ENCODE data around the gene SLC39A5. TPM values are rescaled to one million over a fixed set of nuclear protein-coding genes. Genes with fewer than 3 reads are reported as not detected.
"Not testable (repeated sequence)": the region's sequence is repeated elsewhere in the genome, so short reads cannot be mapped to it uniquely, and the experiment has no call there.

The SLC39A5 gene
- total RNA-seq, 1 donor from 2014 or later = not detected

DNA sequence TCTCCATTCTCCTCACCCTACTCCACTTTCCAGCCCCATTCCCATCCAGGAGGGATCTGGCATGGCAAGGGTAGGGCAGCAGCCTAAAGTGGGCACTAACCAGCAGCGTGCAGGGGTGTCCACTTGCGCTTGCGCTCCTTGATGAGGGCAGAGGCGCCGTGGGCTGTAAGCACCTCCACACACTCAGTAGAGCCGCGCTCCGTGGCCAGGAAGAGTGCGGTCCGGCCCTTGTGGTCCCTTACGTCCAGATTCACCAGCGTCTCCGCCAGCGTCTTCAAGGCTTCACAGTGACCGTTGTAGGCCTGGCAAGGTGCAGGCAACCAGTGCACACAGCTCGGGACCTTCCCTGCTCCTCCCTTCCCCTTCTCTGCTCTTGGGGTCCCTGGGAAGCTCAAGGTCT is 18.1 kb downstream of the SLC39A5 start:
- no peak for ATAC-seq

DNA sequence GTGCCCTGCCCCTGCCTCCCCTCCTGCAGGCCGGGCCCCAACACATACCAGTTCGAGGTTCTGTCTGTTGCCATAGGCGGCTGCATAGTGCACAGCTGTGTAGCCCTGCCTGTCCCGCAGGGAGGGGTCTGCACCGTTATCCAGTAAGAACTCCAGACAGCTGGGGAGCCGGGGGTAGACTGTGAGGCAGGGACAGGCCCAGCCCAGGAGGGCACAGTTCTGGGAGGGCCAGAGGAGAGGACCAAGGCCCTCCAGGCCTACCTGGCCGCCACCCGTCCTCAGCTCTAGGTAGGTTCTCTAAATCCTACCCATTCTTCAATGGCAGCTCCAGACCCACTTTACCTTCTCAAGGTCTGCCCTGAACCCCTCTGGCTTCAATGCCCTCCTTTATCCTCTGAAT is 18.9 kb downstream of the SLC39A5 start:
- no peak for ATAC-seq

DNA sequence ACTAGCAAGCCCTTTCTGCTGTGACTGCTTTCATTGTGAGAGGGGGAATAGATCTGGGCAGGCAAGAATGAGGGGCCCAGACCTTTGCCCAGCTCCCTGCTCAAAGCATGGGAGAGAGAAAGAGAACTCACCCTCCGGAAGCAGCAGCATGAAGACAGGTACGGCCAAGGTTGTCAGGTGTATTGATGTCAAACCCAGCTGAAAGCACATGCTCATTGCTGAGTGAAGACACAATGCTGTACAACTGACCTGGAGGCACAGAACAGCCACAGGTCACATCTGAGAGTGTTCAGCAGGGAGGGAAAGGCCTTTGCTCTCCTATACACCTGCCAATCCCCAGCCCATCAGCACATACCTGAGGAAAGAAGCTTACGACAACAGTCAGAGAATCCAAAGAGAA is 22.8 kb downstream of the SLC39A5 start:
- no peak for ATAC-seq

DNA sequence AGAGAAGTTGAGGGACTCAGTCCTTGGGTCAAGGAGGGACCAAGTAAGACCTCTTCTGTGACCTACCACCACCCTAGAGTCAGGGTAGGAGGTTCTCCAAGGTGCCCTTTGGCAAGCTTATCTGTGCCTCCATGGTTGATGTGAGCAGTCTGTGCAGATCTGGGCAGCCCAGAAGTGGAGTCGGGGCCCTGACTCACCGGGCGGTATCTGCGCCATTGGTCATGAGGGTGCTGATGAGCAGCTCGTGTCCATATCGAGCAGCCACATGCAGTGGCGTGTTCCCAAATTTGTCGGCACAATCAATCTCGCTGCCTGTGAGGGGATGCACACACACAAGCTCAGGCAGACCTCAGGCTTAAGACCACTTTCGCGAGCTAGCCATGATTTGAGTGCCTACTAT is 23.2 kb downstream of the SLC39A5 start:
- no peak for ATAC-seq

DNA sequence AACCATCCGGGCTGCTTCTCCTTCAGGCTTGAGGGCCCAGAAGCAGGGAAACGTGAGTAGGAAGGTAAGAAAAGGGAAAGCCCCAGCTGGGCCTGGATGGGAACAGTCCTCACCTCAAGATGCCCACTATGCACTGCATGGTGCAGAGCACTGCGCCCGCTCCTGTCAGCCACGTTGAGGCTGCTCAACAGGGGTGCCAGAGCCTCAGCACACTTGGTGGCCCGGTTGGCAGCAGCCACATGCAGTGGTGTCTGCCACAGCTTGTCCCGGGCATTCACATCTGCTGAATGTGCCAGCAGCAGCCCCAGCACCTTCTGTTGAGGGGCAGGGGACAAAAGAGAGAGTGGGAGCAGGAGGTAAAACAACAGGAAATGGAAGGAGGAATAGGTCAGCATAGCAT is 25.8 kb downstream of the SLC39A5 start:
- ATAC-seq = no peak

DNA sequence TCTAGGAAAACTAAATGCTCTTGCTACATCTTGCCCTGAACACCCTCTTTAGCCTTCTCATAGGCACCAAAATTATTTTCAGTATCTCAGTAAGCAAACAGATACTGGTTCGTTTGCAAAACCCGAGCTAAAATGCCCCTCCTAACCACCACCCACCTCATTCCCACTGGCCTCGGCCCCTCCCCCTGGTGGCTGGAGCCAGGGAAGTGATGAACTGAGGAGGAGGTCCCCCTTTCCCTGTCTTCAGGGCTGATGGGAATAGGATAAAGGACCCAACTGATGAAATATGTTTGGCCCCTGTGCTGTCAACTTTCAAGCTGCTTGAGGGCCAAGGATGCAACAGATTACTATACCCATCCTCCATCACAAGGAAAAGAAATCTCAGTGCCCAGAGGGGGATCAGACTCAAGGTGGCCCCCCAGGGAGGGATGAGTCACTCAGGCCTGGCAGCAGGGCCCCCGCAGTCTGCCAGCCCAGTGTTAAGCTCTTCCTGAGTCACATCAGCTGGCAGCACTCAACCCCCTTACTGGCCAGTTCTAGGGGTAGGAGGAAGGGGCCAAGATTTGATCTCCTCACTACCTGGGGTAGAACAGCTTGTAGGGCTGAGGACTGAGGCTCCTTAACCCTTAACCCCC is 26.6 kb downstream of the SLC39A5 start:
- ATAC-seq = no peak

DNA sequence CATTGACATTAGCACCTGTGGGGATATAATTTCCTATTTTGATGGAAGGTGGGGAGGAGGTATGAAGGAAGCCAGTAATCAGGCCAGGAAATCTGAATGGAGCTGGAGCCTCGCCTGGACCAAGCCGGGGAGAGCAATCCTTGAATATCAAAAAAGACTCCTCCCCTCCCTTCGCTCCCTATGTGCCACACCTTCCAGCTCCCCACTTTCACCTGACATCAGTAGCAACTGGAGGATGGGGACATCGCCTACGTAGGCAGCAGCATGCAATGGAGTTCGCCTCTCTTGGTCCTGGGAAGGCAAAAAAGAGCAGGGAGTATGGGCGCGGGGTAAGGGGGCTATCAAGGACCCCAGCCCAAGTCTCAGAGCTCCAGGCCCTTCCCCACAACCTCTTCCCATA is 27.2 kb downstream of the SLC39A5 start:
- no peak for ATAC-seq

DNA sequence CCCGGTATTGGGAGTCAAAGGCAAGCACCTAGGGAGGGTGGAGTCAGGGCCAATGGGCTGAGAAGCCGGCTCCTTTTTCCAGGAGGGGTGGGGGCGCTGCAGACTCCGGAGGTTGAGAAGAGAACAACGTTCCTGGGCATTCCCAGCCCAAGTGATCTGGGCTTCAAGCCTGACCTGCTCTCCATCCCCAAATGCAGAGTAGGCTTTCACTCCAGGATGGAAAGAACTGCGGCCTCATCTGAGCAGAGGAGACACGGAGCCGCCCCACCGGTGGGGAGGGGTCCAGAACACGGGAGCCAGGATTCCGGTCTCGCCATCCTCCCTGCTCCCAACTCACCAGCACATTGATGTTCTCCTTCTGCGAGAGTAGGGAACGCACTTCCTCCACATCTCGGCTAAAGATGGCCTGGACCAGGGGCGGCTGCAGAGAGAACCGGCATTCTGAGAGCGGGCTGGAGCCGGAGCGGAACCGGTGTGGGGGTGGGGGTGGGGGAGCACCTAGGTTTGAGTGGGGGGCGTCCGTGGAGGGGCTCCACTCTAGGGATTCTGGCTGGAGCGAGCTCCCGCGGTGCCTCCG is 27.7 kb downstream of the SLC39A5 start:
- ATAC-seq = peak; percentile 6

DNA sequence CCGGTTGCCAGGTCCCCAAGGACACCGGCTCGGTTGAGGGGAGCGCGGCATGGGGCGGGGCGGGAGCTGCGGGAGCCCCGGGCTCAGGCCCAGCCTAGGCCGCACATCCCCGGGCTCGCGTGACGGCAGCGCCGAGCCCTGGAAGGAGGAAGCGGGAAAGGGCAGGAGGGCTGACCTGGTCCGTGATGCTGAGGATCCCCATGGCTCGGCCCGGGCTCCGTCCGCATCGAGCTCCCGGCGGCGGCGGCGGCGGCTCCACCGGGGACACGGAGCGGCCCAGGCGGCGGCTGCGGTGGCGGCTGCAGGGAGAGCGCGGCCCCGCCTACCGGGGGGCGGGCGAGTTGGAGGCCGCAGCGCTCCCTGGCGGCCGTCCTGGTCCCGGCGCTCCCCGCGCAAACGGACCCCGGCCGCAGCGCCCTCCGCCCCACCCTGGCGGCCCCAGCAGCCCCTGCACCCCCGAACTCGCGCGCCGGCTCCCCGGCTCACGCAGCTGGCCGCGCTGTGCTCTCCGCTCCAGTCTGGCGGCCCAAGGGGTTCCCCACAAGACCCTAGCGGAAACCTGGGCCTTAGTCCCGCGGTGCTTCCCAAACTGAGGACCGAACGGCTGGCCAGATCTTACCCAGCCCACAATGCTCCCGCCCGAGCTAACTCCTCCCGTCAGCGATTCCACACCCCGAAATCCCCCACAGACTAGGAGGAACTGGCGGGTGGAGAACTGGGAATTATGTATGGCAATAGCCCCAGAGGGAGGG is 28.4 kb downstream of the SLC39A5 start, which contains the start of gene ANKRD52:
ANKRD52 (minus strand) TSS at position 317 of the 752 bp plus-strand sequence; CDS start at position 202, 115 bp downstream.
- ATAC-seq = peak; percentile 89

DNA sequence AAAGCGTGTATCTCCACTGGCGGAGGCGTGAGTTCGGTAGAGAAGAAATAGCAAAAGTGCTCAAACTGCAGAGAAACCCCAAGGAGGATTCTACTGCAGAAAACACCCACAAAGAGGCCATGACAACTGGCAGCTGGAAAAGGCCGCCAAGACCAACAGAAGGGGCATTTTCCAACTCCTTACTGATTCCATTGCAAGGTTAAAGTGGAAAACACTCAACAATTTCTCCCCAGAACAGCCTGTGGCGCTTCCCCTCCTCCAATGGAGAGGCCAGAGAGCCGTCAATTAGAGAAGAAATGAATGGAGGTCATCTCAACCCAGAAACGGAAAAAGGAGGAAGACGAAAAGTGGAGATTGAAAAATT is 29.0 kb downstream of the SLC39A5 start:
- no peak for ATAC-seq

DNA sequence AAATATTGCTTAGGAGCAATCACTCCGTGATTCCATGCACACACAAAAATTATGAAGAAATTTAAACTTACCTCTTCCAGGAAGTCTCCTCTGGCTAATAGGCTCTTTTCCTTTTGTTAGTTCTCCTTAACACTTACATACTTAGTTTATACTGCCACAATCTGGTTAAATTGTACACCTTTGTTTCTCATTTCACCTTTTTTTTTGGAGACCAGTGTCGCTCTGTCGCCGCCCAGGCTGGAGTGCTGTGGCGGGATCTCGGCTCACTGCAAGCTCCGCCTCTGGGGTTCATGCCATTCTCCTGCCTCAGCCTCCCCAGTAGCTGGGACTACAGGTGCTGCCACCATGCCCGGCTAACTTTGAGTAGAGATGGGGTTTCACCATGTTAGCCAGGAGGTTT is 30.5 kb downstream of the SLC39A5 start:
- ATAC-seq = no peak

DNA sequence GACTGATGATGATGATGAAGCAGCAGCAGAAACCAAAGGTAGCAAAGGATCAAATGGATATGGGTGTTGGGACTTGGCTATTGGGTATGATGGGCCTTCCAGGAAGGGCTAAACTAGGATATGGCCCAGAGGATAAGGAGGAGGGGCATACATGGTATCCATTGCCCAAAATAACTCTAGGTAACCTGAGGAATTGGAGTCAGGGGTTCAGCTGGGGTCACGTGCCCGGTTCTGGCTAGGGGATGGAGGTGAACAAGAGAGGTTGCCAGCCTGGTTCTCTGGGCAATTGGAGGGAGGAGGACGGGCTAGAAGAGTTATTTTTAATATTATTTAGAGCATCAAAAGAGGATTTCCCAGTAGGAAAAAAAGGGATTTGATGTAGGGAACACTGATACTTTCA is 31.1 kb downstream of the SLC39A5 start:
- no peak for ATAC-seq

DNA sequence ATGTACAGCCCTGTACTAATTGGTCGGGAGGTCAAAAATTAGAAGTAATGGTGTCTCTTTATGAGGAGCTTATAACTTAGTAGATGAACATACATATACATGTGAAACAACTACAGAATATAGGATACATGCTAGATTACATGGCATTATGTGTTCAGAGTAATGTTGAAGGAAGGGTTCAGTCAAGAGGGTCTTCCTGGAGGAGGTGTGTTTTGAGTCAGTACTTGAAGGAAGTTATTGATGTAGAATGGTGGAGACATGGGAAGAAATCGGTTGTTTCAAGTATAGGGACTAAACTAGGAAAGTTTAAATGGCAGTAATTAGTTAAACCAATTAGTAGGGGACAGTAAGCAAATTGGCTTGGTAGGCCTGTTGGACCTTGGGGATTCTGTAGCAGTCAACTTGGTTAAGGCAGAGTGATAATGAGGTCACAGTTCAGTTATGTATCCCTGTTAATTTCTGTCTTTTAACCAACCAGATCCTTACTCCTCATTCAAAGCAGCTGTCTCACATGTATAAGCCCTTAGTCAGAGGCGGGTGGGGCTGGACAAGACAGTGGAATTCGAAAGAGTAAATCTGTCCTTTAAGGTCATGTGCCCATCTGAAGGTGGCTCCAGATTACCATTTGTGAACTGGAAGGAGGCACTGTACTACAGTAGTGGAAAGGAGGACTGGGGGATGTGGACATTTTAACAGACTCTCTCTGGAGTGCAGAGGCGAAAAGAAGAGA is 31.8 kb downstream of the SLC39A5 start:
- peak; percentile 67 for ATAC-seq

DNA sequence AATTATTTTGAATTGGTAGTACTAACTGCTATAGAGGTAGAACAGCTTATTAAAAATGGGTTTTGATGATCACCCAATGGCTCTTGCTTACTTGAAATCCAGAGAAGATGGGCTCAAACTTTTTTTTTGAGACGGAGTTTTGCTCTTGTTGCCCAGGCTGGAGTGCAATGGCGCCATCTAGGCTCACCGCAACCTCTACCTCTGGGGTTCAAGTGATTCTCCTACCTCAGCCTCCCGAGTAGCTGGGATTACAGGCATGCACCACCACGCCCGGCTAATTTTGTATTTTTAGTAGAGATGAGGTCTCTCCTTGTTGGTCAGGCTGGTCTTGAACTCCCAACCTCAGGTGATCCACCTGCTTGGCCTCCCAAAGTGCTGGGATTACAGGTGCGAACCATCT is 33.1 kb downstream of the SLC39A5 start:
- ATAC-seq = not testable (repeated sequence)

DNA sequence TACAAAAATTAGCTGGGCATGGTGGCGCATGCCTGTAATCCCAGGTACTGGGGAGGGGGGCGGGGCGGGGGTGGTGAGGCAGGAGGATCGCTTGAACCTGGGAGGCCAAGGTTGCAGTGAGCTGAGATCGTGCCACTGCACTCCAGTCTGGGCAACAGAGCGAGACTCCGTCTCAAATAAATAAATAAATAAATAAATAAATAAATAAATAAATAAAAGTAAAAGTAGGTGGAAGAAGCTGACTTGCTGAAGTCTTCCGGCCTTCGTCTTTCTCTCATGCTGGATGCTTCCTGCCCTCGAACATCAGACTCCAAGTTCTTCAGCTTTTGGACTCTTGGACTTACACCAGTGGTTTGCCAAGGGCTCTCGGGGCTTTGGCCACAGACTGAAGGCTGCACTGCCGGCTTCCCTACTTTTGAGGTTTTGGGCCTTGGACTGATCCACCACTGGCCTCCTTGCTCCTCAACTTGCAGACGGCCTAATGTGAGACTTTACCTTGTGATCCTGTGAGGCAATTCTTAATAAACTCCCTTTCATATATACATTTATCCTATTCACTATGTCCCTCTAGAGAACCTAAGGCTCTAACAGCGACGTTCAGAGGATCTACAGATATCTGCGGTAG is 36.3 kb downstream of the SLC39A5 start:
- ATAC-seq = not testable (repeated sequence)

DNA sequence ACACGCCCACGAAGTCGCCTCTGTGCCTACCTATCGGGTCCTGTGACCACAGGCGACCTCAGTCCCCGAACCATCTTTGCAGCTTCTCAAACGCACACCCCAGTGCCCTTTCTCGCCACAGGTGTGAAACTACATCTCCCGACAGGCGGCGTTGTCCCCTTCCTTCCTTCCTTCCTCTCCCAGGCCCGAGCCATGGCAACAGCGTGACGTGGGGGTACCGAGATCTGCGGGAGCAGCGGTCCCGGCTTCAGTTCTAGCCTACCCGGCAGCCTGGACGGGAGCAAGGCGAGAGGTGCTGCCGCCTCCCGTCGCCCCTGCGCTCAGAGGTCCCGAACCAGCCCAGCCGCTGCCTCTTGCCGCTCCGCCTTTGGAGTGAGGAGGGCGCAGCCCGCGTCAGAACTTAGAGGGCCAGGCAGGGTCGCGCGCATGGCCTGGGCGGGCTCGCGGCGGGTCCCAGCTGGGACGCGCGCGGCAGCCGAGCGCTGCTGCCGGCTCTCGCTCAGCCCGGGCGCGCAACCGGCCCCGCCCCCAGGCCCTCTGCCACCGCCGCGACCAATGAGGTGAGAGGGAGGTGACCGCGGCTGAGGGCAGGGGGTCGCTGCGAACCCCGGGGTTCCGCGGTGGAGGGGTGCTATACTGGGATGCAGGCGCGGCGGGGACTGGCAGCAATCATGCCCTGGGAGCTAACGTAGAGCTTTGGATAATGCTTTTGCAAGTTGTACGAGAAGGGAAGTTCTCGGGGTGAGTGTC is 37.0 kb downstream of the SLC39A5 start, which contains the start of gene COQ10A:
COQ10A (plus strand) TSS at position 250 of the 750 bp plus-strand sequence; CDS start at position 427, 177 bp downstream.
- peak; percentile 89 for ATAC-seq

DNA sequence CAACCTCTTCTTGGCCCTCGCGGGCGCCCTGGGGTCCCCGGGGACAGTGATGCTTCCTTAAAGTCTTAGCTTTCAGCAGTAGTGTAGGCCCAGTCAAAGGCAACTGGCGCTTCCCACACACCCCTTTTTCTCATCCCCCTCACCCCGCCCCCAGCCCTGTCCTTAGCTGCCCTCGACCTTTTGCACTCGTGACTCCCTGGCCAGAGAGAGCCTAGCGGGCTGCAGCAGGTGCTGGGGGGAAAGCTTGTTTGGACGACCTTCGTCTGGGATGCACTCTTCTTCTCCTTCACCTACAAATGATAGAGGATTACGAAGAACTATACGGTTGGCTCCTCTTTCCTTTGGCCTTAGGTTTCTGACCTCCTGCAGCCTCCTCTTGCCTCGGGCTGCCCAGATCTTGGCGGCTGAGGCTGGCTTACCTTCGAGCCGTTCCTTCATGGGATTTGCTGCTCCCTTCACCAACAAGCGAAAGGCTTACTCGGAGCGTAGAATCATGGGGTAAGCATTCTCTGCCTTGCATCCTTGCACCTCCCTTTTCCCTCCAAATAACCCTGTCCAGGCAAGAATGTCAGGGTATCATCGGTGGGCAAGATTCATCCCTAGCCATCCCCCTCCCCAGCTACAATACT is 37.7 kb downstream of the SLC39A5 start:
- ATAC-seq = peak; percentile 9

DNA sequence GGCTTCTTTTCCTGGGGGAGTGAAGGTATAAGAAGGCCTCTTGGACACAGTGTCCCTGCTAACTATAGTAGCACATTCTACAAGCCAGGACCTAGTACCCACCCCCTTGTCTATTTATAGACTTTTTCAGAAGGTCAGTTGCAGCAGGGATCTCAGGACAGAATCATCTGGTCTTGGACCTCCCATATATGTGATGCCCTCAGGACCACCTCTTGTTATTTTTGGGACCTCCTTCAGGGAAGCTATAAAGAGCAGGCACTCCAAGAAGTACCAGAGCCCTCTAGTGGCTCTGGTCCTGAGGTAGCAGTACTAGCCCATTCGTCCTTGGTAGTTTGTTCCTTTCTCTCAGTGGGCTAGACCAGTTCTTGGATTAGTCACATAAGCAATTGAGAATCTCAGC is 41.2 kb downstream of the SLC39A5 start:
- peak; percentile 17 for ATAC-seq

DNA sequence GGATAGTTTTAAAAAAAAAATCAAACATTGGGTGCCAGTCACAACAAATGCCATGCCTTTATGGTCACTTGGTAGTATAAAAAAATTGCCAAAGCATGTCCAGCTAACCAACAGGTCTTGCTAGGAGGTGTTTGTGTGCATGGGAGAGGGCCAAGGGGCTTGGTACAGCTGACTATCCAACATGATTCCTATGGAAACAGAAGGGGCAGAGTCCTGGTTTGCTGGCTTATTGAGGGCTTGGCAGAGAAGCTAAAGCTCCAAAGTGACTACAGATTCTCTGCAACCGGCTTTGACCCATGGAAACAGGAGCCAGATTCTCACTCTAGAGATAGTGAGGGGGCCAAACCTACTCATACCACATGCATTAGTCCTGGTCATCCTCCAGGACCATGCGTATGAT is 42.6 kb downstream of the SLC39A5 start:
- ATAC-seq = not testable (repeated sequence)

DNA sequence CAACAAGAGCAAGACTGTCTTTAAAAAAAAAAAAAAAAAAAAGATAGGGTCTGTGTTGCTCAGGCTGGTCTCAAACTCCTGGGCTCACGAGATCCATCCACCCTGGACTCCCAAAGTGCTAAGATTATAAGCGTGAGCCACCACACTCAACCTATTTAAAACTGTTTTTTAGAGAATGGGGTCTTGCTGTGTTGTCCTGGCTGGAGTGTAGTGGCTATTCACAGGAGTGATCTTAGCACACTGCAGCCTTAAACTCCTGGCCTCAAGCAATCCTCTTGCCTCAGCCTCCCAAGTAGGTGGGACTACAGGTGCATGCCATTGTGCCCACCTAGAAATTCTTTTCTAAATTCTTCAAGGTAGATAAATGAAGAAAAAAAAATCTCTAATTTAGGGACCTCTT is 44.4 kb downstream of the SLC39A5 start:
- ATAC-seq = no peak

DNA sequence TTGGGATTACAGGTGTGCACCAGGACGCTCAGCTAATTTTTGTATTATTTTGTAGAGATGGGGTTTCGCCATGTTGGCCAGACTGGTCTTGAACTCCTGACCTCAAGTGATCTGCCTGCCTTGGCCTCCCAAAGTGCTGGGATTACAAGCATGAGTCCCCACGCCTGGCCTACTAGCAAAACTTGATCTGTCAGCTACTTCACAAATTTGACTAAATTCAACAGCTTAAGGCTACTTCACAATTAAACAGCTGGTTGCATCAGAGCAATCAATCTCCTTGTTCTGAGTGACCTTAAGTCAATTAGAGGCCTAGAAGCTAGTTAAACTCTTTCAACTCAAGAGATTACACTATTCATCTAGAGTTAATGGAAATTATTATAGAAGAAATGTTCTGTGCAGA is 49.1 kb downstream of the SLC39A5 start:
- ATAC-seq = peak; percentile 62

Measured in esophagus mucosa (tissue), 1 donor.